SK-N-SH (cell line): ENCODE data around the gene ARMC8. TPM values are rescaled to one million over a fixed set of nuclear protein-coding genes. Genes with fewer than 3 reads are reported as not detected.

ENCODE experiments used
- CTCF ChIA-PET: fragments of 300-600, 350-600 bp; formaldehyde crosslinking; extraction: SDS; loops from one replicate; lab custom pipeline; 2021; lab: Yijun Ruan, JAX
- POLR2A ChIA-PET: fragments of 350-600 bp; sonication (Branson Sonifier 250); formaldehyde crosslinking; extraction: SDS; loops from one replicate; lab custom pipeline; 2020; ENCODE audit warnings: antibody characterized with exemption, inconsistent platforms; lab: Yijun Ruan, JAX
- DNase-seq: peaks from one replicate; pipeline ENCODE4 v3.0.0; 2012
- H2AFZ ChIP-seq: fragments of 200-600 bp; sonication (generic); 2 replicates; pipeline ENCODE4 v1.8.1; 2016; ENCODE audit warnings: antibody characterized with exemption, mild to moderate bottlenecking, low read depth
- H3F3A ChIP-seq: fragments of 200-600 bp; sonication (generic); replicated peaks from 2 replicates; pipeline ENCODE3; 2016; ENCODE audit warnings: antibody characterized with exemption, mild to moderate bottlenecking; ENCODE audit not compliant: insufficient read depth
- H3K27ac ChIP-seq, 2 experiments: fragments of 200-500 bp in 1 of 2; fragments of 200-600 bp in 1 of 2; sonication (Bioruptor generic) in 1 of 2; sonication (generic), shearing (Covaris generic) in 1 of 2; 2 replicates each; pipeline versions ENCODE4 v1.5.1 to v1.6.1; 2014 to 2016; ENCODE audit warnings: low read depth in 2 of 2, inconsistent platforms in 1 of 2, low read length in 1 of 2, mild to moderate bottlenecking in 1 of 2, mixed read lengths in 1 of 2
- H3K27me3 ChIP-seq: fragments of 200-600 bp; sonication (generic), shearing (Covaris generic); 2 replicates; pipeline ENCODE4 v1.6.1; 2016; ENCODE audit warnings: mixed run types; ENCODE audit not compliant: insufficient read depth
- H3K36me3 ChIP-seq, 2 experiments: fragments of 200-500 bp in 1 of 2; fragments of 200-600 bp in 1 of 2; sonication (Bioruptor generic) in 1 of 2; sonication (generic) in 1 of 2; replicated peaks in 1 of 2; 2 replicates each; pipeline versions ENCODE3 to v1.5.1; 2014 to 2016; ENCODE audit warnings: low read length in 1 of 2, mild to moderate bottlenecking in 1 of 2; ENCODE audit not compliant: insufficient read depth in 2 of 2, control insufficient read depth in 1 of 2
- H3K4me1 ChIP-seq, 2 experiments: fragments of 200-500 bp in 1 of 2; fragments of 200-600 bp in 1 of 2; sonication (Bioruptor generic) in 1 of 2; sonication (generic), shearing (Covaris generic) in 1 of 2; 2 replicates each; pipeline versions ENCODE4 v1.5.1 to v1.6.1; 2014 to 2016; ENCODE audit warnings: low read depth in 1 of 2, low read length in 1 of 2, mixed run types in 1 of 2; ENCODE audit not compliant: insufficient read depth in 2 of 2, control insufficient read depth in 1 of 2
- H3K4me2 ChIP-seq: fragments of 200-600 bp; sonication (generic), shearing (Covaris generic); 2 replicates; pipeline ENCODE4 v1.6.1; 2017; ENCODE audit warnings: mixed run types
- H3K4me3 ChIP-seq, 2 experiments: fragments of 200-500 bp in 1 of 2; fragments of 200-600 bp in 1 of 2; sonication (Bioruptor generic) in 1 of 2; sonication (generic), shearing (Covaris generic) in 1 of 2; 2 replicates each; pipeline versions ENCODE4 v1.5.1 to v1.8.1; 2014 to 2016; ENCODE audit warnings: low read depth in 2 of 2, inconsistent platforms in 1 of 2, low read length in 1 of 2, mild to moderate bottlenecking in 1 of 2, mixed read lengths in 1 of 2, moderate library complexity in 1 of 2
- H3K79me2 ChIP-seq: fragments of 200-600 bp; sonication (generic); 2 replicates; pipeline ENCODE4 v1.8.1; 2017; ENCODE audit warnings: mild to moderate bottlenecking; ENCODE audit not compliant: insufficient read depth
- H3K9ac ChIP-seq: fragments of 200-600 bp; sonication (generic); 2 replicates; pipeline ENCODE4 v1.6.1; 2017; ENCODE audit warnings: mixed run types
- H3K9me2 ChIP-seq: fragments of 200-600 bp; sonication (generic); 2 replicates; pipeline ENCODE4 v1.6.1; 2017; ENCODE audit warnings: mixed run types
- H3K9me3 ChIP-seq: fragments of 200-600 bp; sonication (generic); 2 replicates; pipeline ENCODE4 v1.6.1; 2017; ENCODE audit warnings: mixed run types, mild to moderate bottlenecking, moderate library complexity
- H4K20me1 ChIP-seq: fragments of 200-600 bp; sonication (generic); 2 replicates; pipeline ENCODE4 v1.6.1; 2017; ENCODE audit warnings: mild to moderate bottlenecking, mixed run types; ENCODE audit not compliant: insufficient read depth
- CHD2 ChIP-seq: fragments of 150-350 bp; IDR thresholded peaks from 2 replicates; pipeline ENCODE4 v1.6.1; 2018; ENCODE audit warnings: low read length; ENCODE audit not compliant: partially characterized antibody
- FOSL2 ChIP-seq: IDR thresholded peaks from 2 replicates; pipeline ENCODE4 v1.4.0; 2012; ENCODE audit warnings: low read depth, mild to moderate bottlenecking, moderate library complexity, borderline replicate concordance
- FOXJ3 ChIP-seq: sonication (generic); formaldehyde crosslinking; IDR thresholded peaks from 2 replicates; pipeline ENCODE4 v1.5.1; 2020; ENCODE audit warnings: mild to moderate bottlenecking, missing genetic modification reagents
- GATA2 ChIP-seq: sonication (generic); formaldehyde crosslinking; IDR thresholded peaks from 2 replicates; pipeline ENCODE4 v1.5.0; 2020; ENCODE audit warnings: mild to moderate bottlenecking, missing genetic modification reagents
- JUND ChIP-seq: IDR thresholded peaks from 2 replicates; pipeline ENCODE4 v1.4.0; 2012
- MEF2A ChIP-seq: IDR thresholded peaks from 2 replicates; pipeline ENCODE4 v1.4.0; 2012; ENCODE audit warnings: low read depth, borderline replicate concordance
- NFIC ChIP-seq: IDR thresholded peaks from 2 replicates; pipeline ENCODE4 v1.4.0; 2012; ENCODE audit warnings: borderline replicate concordance
- NRF1 ChIP-seq: IDR thresholded peaks from 2 replicates; pipeline ENCODE4 v1.6.1; 2012; ENCODE audit warnings: low read depth, mild to moderate bottlenecking, low read length
- TAF1 ChIP-seq: IDR thresholded peaks from 2 replicates; pipeline ENCODE4 v1.6.1; 2012; ENCODE audit warnings: low read depth, mild to moderate bottlenecking, low read length, moderate library complexity, borderline replicate concordance
- TEAD4 ChIP-seq: IDR thresholded peaks from 2 replicates; pipeline ENCODE4 v1.4.0; 2012; ENCODE audit warnings: mild to moderate bottlenecking, borderline replicate concordance; ENCODE audit not compliant: insufficient read depth
- WGBS: methylation state at CpG from one replicate; pipeline ENCODE4 v1.1.6; 2017; ENCODE audit warnings: low lambda C conversion rate; 5-methylcytosine and 5-hydroxymethylcytosine counted together
- polyA plus RNA-seq, 3 experiments: library from polyadenylated mRNA; depleted of rRNA; stranded (reverse); fragments of >200 nt; gene quantifications; 2 replicates each; pipeline ENCODE4 v1.2.3, GENCODE V29; 2012

The ARMC8 gene
- polyA plus RNA-seq, 1 of the 3 experiments (the other 2 are of a cell fraction) = 35.5 TPM

GRCh38 chr3:138199851-138200250, 12.8 kb downstream of the ARMC8 start:
- WGBS = 91% methylated on average over 2 of the region's 2 CpGs

GRCh38 chr3:138200424-138200823, 13.3 kb downstream of the ARMC8 start:
- H3K9me3 ChIP-seq = no peaks in the 10 kb centered on the region
- H3K36me3 ChIP-seq = peaks cover 10 to 11% of the 10 kb centered on the region in 2 experiments
- no peak overlapping the region for H3K9ac ChIP-seq
- H2AFZ ChIP-seq = no peak overlapping the region
- no peaks in the 10 kb centered on the region for H3K27me3 ChIP-seq
- no peak overlapping the region for H3K4me2 ChIP-seq
- 21% methylated on average over 1 of the region's 1 CpG for WGBS
- no peak overlapping the region for H3K27ac ChIP-seq
- H3K79me2 ChIP-seq = peaks cover 97% of the 10 kb centered on the region
- ChIA-PET POLR2A (no interaction called here), CTCF (interaction anchor here (0.6 to 0.7 kb wide), 2 partner anchors 14 to 19 kb away, joined by 3 to 4 read pairs; no protein-coding TSS in a partner anchor)
- H4K20me1 ChIP-seq = peaks cover 81% of the 10 kb centered on the region
- DNase-seq = no peak
- H3F3A ChIP-seq = no peaks in the 10 kb centered on the region
- no peak for TF ChIP-seq MEF2A
- no peak overlapping the region for H3K4me3 ChIP-seq
- no peaks in the 10 kb centered on the region for H3K9me2 ChIP-seq
- peaks cover 0 to 6% of the 10 kb centered on the region in 2 experiments; a peak in 1 of 4 replicates for H3K4me1 ChIP-seq

More at GRCh38 chr3:138199851-138200250, 12.8 kb downstream of the ARMC8 start:
- peaks cover 10 to 11% of the 10 kb centered on the region in 2 experiments for H3K36me3 ChIP-seq
- H3K79me2 ChIP-seq = peaks cover 97% of the 10 kb centered on the region
- H4K20me1 ChIP-seq = peaks cover 83% of the 10 kb centered on the region
- TF ChIP-seq NFIC = no peak
- no peak overlapping the region for H3K9ac ChIP-seq
- CTCF ChIA-PET = interaction anchor here (0.7 kb wide), 1 partner anchor 19 kb away, joined by 4 read pairs; no protein-coding TSS in a partner anchor
- no peaks in the 10 kb centered on the region for H3K9me2 ChIP-seq
- POLR2A ChIA-PET = no interaction called here
- no peaks in the 10 kb centered on the region for H3K9me3 ChIP-seq
- H3F3A ChIP-seq = no peaks in the 10 kb centered on the region
- no peak for DNase-seq
- H3K4me1 ChIP-seq = peaks cover 0 to 7% of the 10 kb centered on the region in 2 experiments; a peak in 1 of 4 replicates
- no peak overlapping the region for H3K27ac ChIP-seq
- no peaks in the 10 kb centered on the region for H3K27me3 ChIP-seq
- H3K4me2 ChIP-seq = no peak overlapping the region
- no peak overlapping the region for H2AFZ ChIP-seq
- no peak overlapping the region for H3K4me3 ChIP-seq

- Histone ChIP-seq H3K4me2 (no peak overlapping the region), H3K4me1 (no peaks in the 10 kb centered on the region), H3K36me3 (peaks cover 9 to 10% of the 10 kb centered on the region in 2 experiments), H3K27me3 (no peaks in the 10 kb centered on the region), H4K20me1 (peaks cover 76% of the 10 kb centered on the region), H3K27ac (no peak overlapping the region), H3K79me2 (peaks cover 96% of the 10 kb centered on the region), H3K9me3 (no peaks in the 10 kb centered on the region), H3K4me3 (no peak overlapping the region), H3F3A (no peaks in the 10 kb centered on the region), H3K9me2 (no peaks in the 10 kb centered on the region), H3K9ac (no peak overlapping the region), H2AFZ (no peak overlapping the region)
- no peak for DNase-seq
- TF ChIP-seq JUND (no peak), FOXJ3 (CRISPR knock-in tag) (no peak), TEAD4 (no peak), GATA2 (CRISPR knock-in tag) (no peak), CHD2 (no peak), NRF1 (no peak), TAF1 (no peak), FOSL2 (no peak)
- ChIA-PET POLR2A (no interaction called here), CTCF (interaction anchor here (1.4 kb wide), 1 partner anchor 10 kb away, joined by 3 read pairs; no protein-coding TSS in a partner anchor)
- WGBS = 100% methylated on average over 3 of the region's 3 CpGs
These were observed 16.0 kb downstream of the ARMC8 start for GRCh38 chr3:138202945-138203701.
